HPDE6-E6E7 (cell line): ENCODE results near the gene EGFR.
A peak's percentile ranks its signal among the peaks of the same experiment; 100 is the strongest.
"Not testable (repeated sequence)": the region's sequence is repeated elsewhere in the genome, so short reads cannot be mapped to it uniquely, and the experiment has no call there.

Experiments used
- DNase-seq: peaks from one replicate; pipeline ENCODE4 v3.0.0; 2011; ENCODE audit warnings: missing footprints; ENCODE audit errors: extremely low spot score

EGFR gene

DNA sequence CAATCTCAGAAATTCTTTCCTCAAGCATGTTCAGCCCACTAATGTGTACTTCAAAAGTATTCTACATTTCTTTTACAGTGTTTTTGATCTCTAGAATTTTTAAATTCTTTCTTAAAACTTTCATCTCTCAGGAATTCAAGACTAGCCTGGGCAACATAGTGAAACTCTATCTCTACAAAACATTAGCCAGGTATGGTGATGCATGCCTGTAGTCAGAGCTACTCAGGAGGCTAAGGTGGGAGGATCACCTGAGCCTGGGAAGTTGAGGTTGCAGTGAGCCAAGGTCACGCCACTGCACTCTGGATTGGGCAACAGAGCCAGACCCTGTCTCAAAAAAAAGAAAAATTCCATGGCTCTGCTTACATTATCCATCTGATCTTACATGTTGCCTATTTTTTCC is 5.0 kb upstream of the EGFR start:
- DNase-seq: no peak

DNA sequence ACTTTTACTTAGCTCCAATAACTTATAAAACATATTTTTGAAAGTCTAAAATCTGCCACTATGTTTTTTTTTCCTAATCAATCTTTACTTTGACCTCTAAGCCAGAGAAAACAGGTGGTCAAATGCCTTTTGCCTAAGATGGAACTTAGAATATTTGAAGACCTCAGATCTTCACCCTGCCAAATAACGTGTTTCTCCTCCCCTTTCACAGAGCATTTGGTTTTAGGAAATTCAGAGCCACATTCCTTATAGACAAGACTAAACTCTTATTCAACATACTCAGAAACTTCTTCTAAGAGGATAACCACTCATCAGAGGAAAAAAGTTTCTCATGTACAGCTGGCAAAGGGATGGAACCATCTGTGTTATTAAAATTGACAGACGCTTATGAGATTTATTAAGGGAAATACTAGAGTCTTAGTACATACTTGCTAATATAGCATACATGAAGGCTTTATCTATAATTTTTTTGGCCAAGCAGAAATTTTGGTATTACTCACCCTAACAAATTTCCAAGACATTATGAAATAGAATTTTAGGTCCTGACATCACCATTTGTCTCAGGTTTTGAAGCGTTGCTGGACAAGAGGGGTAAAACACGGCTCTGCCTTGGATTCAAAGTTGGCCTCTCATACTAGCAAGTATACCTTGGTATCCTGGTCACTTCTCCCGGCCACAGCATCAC is 2.6 kb upstream of the EGFR start:
- DNase-seq: no peak

DNA sequence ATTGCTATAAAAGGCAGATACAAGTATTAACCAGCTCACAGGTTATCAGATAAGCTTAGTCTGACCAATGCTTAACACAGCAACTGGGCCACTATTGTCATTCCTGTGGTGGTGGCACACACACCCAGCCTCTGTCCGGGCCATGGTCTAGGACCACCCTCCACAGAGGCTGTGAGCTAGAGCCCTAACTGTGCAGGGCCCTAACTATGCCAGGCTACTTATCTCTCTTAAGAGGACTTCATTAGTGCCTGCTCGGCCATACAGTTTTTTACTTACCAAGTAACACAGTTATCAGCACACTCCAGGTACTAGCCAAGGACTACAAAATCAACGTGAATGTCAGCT is 2.1 kb upstream of the EGFR start:
- no peak for DNase-seq

DNA sequence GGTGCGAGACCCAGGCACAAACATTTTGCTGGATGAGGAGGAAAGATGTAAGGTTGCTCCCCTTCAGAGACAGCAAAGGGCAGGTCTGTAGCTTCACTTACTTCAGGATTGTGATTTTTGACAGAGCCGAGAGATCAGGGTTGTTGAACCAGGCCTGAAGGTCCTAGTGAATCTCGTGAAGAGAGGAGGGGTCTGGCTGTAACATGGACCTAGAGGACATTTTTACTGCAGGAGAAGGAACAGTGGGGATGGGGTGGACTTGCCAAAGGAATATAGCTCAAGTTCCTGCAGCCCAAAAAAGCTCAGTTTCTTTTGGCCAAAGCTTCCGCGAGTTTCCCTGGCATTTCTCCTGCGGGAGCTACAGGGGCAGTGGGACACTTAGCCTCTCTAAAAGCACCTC is 976 bp upstream of the EGFR start:
- DNase-seq: no peak

DNA sequence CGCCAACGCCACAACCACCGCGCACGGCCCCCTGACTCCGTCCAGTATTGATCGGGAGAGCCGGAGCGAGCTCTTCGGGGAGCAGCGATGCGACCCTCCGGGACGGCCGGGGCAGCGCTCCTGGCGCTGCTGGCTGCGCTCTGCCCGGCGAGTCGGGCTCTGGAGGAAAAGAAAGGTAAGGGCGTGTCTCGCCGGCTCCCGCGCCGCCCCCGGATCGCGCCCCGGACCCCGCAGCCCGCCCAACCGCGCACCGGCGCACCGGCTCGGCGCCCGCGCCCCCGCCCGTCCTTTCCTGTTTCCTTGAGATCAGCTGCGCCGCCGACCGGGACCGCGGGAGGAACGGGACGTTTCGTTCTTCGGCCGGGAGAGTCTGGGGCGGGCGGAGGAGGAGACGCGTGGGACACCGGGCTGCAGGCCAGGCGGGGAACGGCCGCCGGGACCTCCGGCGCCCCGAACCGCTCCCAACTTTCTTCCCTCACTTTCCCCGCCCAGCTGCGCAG is 424 bp downstream of the EGFR start:
- DNase-seq: no peak

DNA sequence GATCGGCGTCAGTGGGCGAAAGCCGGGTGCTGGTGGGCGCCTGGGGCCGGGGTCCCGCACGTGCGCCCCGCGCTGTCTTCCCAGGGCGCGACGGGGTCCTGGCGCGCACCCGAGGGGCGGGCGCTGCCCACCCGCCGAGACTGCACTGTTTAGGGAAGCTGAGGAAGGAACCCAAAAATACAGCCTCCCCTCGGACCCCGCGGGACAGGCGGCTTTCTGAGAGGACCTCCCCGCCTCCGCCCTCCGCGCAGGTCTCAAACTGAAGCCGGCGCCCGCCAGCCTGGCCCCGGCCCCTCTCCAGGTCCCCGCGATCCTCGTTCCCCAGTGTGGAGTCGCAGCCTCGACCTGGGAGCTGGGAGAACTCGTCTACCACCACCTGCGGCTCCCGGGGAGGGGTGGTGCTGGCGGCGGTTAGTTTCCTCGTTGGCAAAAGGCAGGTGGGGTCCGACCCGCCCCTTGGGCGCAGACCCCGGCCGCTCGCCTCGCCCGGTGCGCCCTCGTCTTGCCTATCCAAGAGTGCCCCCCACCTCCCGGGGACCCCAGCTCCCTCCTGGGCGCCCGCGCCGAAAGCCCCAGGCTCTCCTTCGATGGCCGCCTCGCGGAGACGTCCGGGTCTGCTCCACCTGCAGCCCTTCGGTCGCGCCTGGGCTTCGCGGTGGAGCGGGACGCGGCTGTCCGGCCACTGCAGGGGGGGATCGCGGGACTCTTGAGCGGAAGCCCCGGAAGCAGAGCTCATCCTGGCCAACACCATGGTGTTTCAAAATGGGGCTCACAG is 1.1 kb downstream of the EGFR start:
- DNase-seq: no peak

DNA sequence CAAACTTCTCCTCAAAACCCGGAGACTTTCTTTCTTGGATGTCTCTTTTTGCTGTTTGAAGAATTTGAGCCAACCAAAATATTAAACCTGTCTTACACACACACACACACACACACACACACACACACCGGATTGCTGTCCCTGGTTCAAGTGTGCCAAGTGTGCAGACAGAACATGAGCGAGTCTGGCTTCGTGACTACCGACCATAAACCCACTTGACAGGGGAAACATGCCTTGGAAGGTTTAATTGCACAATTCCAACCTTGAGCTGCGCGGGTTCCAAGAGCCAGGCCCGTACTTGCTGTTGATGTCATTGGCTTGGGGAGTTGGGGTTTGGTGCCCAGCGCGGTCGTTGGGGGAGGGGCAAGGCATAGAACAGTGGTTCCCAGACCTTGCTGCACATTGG is 1.7 kb downstream of the EGFR start:
- peak; percentile 75 for DNase-seq

DNA sequence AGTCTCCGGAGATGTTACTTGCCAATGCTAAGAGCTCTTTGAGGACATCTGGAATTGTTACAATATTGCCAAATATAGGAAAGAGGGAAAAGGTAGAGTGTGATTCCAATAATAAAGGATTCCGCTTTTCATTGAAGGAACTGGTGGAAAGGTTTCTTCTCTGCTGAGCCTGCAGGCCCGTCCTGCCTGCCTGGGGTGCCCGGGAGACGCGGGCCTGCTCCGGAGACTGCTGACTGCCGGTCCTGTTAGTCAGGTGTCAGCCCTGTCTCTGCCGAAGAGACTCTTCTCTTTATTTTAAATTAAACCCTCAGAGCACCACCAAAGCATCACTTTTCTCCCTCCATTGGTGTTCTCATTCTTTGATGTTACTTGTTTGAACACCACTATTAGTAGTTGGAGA is 2.2 kb downstream of the EGFR start:
- DNase-seq: no peak

- DNase-seq: no peak
These were observed 3.5 kb downstream of the EGFR start for GRCh38 chr7:55022002-55022985.

DNA sequence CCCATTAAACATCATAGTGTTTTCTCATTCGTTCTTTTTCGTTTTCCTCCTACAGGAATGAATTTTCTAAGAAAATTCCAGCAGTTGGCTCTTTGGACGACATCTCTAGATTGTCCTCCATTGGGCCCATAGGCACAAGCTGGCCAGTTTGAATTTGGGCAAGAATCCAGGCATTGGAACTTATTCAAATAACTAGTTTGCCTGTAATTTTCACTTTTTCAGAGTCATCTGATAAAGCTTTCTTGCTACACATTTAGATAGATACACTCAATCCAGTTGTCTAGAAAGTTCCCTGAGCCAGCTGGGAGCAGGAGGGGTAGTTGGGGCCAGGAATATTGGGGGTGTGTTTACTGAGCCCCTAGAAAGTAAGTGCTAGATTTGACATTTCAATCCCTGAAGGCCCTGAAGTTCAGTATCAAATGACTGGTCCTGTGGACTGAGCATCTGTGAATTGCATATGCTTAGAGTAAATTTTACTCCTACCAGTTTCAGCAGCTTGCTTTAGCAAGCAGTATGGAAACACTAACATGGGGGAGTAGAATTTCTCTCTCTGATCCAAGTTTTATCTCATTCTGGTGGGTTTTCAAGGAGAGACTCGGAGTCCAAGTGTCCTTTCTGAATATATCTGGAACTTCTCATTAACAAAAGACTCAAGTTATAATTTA is 5.2 kb downstream of the EGFR start:
- no peak for DNase-seq

DNA sequence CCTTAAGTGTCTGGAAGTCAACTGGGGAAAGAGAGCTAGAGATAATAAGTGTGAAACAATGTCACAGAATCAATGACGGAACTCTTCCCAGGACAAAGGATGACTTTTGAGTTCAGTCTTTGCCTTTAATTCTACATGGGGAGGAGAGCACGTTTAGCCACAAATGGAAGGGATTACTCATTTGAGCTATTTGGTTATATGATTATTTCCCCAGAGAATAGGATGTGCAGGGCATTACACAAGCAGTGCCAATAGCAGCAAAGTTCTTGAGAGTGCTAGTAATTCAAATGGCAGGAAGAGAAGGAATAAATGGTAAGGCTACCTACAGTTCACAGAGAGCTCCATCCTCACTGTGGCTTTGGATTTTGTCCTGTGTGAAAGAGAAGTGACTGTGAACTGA is 6.0 kb downstream of the EGFR start:
- no peak for DNase-seq

DNA sequence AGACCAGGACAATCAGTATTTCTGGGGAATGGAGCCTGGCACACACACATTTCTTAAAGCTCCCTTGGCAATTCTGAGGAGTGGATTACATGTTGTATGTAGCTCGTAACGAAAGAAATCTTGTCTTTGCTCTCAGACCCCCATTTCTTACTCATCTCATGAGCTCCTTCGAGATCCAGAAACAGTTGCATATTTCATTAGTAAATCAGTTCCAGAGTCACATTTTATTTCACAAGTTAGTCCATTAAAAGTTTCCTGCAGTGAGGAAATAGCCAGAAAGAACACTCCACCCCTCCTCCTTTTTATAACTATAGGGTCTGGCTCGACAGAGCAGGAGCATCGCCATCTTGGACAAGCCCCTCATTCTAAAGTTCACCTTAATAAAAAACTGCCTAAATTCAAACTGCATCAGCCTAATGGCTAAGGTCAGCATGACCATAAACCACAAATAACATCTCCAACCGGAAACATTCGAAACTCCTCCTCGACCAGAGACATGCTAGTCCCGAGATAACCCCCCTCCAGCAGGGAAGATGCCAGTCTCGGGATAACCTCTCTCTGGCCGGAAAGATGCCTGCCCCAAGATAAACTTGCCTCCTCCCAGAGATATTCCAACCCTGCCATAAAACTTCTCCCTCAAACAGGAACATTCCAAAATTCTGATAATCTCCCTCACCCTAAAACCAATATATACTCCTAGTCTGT is 7.4 kb downstream of the EGFR start:
- no peak for DNase-seq

DNA sequence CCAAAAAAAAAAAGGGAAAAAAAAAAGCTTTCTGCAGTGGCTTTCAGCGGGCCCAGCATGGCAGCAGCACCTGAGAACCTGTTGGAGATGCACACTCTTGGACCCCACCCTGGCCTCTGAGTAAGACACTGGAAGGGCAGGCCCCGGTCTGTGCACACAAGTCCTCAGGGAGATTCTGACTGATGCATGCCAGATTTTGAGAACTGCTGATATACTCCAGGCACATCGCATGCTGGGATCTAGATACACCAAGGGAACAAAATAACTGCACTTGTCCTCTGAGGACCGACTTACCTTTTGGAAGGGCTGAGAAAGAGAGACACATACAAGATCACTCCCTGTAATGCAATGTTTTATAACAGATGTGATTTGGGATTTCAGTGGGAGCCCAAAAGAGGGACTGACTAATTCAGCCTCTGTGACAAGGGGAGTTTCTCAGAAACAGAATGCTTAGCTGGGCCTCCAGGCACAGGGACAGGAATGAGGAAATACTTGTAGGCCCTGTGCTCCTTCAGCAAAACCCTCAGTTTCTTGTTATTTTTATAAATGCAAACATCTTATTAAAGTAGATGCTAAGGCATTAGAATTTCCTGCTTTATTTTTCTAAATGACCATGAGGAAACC is 8.2 kb downstream of the EGFR start:
- DNase-seq: no peak

GRCh38 chr7:55028011-55028410 is 9.2 kb downstream of the EGFR start:
- no peak for DNase-seq

- no peak for DNase-seq
These were observed 11.5 kb downstream of the EGFR start for GRCh38 chr7:55030314-55030713.

DNA sequence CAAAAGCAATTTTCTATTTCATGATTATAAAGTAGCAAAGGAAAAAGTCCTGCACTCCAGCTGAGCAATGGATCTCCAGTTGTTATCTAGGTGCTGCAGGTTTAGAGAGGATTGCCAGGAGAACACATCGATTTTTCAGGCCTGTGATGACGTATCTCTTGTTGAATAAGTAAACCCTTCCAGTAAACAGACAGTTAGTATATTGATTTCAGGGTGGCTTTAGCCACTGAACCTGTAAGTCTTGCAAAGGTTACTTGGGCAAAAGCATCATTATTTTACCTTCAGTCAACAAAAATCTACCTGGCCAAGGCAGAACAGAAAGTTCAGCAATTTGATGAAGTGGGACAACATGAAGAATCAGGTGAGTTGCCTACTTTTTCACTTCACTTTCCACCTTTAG is 12.3 kb downstream of the EGFR start:
- no peak for DNase-seq

- DNase-seq: no peak
These were observed 13.4 kb downstream of the EGFR start for GRCh38 chr7:55032069-55032699.

GRCh38 chr7:55033236-55033846 is 14.5 kb downstream of the EGFR start:
- DNase-seq: no peak

- no peak for DNase-seq
These were observed 16.0 kb downstream of the EGFR start for GRCh38 chr7:55034776-55035175.

- not testable (repeated sequence) for DNase-seq
These were observed 16.6 kb downstream of the EGFR start for GRCh38 chr7:55035410-55035809.
